HCT116 (cell line): ENCODE measurements around the gene MAP3K8. TPM values are rescaled to one million over a fixed set of nuclear protein-coding genes. Genes with fewer than 3 reads are reported as not detected.

ENCODE experiments used
- ATAC-seq: fragments of 200-7000 bp; cut with Tn5 transposase; 2 replicates; pipeline ENCODE4 v1.9.1; 2020; ENCODE audit warnings: mild to moderate bottlenecking, moderate library complexity
- BruUV-seq: library from RNA; stranded (reverse); fragments of 400-500 nt; replicated peaks from 2 replicates; lab custom pipeline; 2021; lab: Mats Ljungman, UMichigan
- CTCF ChIA-PET: fragments of 300-600 bp; sonication (Branson Sonifier 250); formaldehyde crosslinking; loops from one replicate; lab custom pipeline; 2021; ENCODE audit warnings: antibody characterized with exemption; lab: Charles Lee
- POLR2A ChIA-PET: fragments of 300-600, 350-600 bp; sonication (Branson Sonifier 250); formaldehyde crosslinking; loops from one replicate; lab custom pipeline; 2021; ENCODE audit warnings: antibody characterized with exemption; lab: Charles Lee
- RAD21 ChIA-PET, 2 experiments: fragments of 300-600 bp; sonication (Branson Sonifier 250); formaldehyde crosslinking; loops; one replicate each; lab custom pipeline; 2023; ENCODE audit warnings: low total read pairs in 2 of 2; ENCODE audit not compliant: uncharacterized antibody in 2 of 2, unreplicated experiment in 2 of 2, low non-redundant PET in 1 of 2; lab: Charles Lee
- DNase-seq: peaks from one replicate; pipeline ENCODE4 v3.0.0-alpha.2; 2010; ENCODE audit warnings: low read depth, low spot score
- H2AFZ ChIP-seq: fragments of 200-600 bp; shearing (Covaris generic), sonication (generic); 2 replicates; pipeline ENCODE4 v1.6.1; 2017; ENCODE audit warnings: low read depth, mixed run types, mixed read lengths, antibody characterized with exemption, low read length; ENCODE audit not compliant: poor library complexity, severe bottlenecking
- H3K27ac ChIP-seq: 2 replicates; pipeline ENCODE4 v1.5.1; 2012; ENCODE audit warnings: low read depth, low read length
- H3K27me3 ChIP-seq: fragments of 200-600 bp; sonication (generic); 2 replicates; pipeline ENCODE4 v1.6.1; 2016; ENCODE audit warnings: mixed run types, low read length, mixed read lengths; ENCODE audit not compliant: insufficient read depth
- H3K36me3 ChIP-seq, 2 experiments: fragments of 200-500 bp in 1 of 2; fragments of 200-600 bp in 1 of 2; sonication (Bioruptor generic) in 1 of 2; sonication (generic) in 1 of 2; 2 replicates each; pipeline versions ENCODE4 v1.5.1 to v1.6.1; 2014 to 2016; ENCODE audit warnings: low read length in 2 of 2, inconsistent platforms in 1 of 2, mixed read lengths in 1 of 2, mixed run types in 1 of 2; ENCODE audit not compliant: insufficient read depth in 2 of 2, control insufficient read depth in 1 of 2
- H3K4me1 ChIP-seq, 2 experiments: fragments of 200-600 bp in 1 of 2; sonication (generic) in 1 of 2; 2 replicates each; pipeline versions ENCODE4 v1.5.1 to v1.6.1; 2012 to 2017; ENCODE audit warnings: low read length in 2 of 2, inconsistent platforms in 1 of 2, mild to moderate bottlenecking in 1 of 2, mixed read lengths in 1 of 2, mixed run types in 1 of 2, moderate library complexity in 1 of 2; ENCODE audit not compliant: insufficient read depth in 2 of 2, control insufficient read depth in 1 of 2
- H3K4me2 ChIP-seq: fragments of 200-600 bp; sonication (generic); 2 replicates; pipeline ENCODE4 v1.6.1; 2017; ENCODE audit warnings: mixed run types, low read length, mixed read lengths
- H3K4me3 ChIP-seq, 2 experiments: fragments of 200-600 bp in 1 of 2; sonication (generic) in 1 of 2; replicated peaks in 1 of 2; 2 replicates each; pipeline ENCODE4 v1.5.1; 2011 to 2016; ENCODE audit warnings: low read length in 2 of 2, control low read depth in 1 of 2, low read depth in 1 of 2, mild to moderate bottlenecking in 1 of 2, mixed read lengths in 1 of 2, mixed run types in 1 of 2
- H3K79me2 ChIP-seq: fragments of 200-600 bp; sonication (generic); 2 replicates; pipeline ENCODE4 v1.6.1; 2017; ENCODE audit warnings: mild to moderate bottlenecking, mixed run types, low read length, moderate library complexity, mixed read lengths; ENCODE audit not compliant: insufficient read depth
- H3K9ac ChIP-seq: fragments of 200-600 bp; sonication (generic); 2 replicates; pipeline ENCODE4 v1.6.1; 2016; ENCODE audit warnings: low read length, mixed read lengths
- H3K9me2 ChIP-seq: fragments of 200-600 bp; sonication (generic), shearing (Covaris generic); 2 replicates; pipeline ENCODE4 v1.6.1; 2017; ENCODE audit warnings: mixed run types, mild to moderate bottlenecking, moderate library complexity; ENCODE audit not compliant: insufficient read depth
- H3K9me3 ChIP-seq, 2 experiments: fragments of 200-500 bp in 1 of 2; fragments of 200-600 bp in 1 of 2; sonication (Bioruptor generic) in 1 of 2; sonication (generic) in 1 of 2; 2 replicates each; pipeline ENCODE4 v1.6.1; 2014 to 2017; ENCODE audit warnings: low read length in 2 of 2, mixed read lengths in 2 of 2, inconsistent platforms in 1 of 2, low read depth in 1 of 2, mild to moderate bottlenecking in 1 of 2, mixed run types in 1 of 2, moderate library complexity in 1 of 2; ENCODE audit not compliant: control insufficient read depth in 1 of 2, insufficient read depth in 1 of 2
- H4K20me1 ChIP-seq: fragments of 200-600 bp; sonication (generic), shearing (Covaris generic); 2 replicates; pipeline ENCODE4 v1.6.1; 2017; ENCODE audit warnings: mixed run types, mild to moderate bottlenecking, moderate library complexity; ENCODE audit not compliant: insufficient read depth
- ATF3 ChIP-seq: IDR thresholded peaks from 2 replicates; pipeline ENCODE4 v1.6.1; 2012
- CEBPB ChIP-seq: IDR thresholded peaks from 2 replicates; pipeline ENCODE4 v1.6.1; 2012; ENCODE audit warnings: low read depth
- EGR1 ChIP-seq: IDR thresholded peaks from 2 replicates; pipeline ENCODE4 v1.6.1; 2012; ENCODE audit warnings: low read depth
- ELF1 ChIP-seq: IDR thresholded peaks from 2 replicates; pipeline ENCODE4 v1.6.1; 2012; ENCODE audit warnings: low read depth, borderline replicate concordance
- EZH2phosphoT487 ChIP-seq: fragments of 200-600 bp; IDR thresholded peaks from 2 replicates; pipeline ENCODE4 v1.6.1; 2018; ENCODE audit warnings: antibody characterized with exemption, borderline replicate concordance
- JUND ChIP-seq: IDR thresholded peaks from 2 replicates; pipeline ENCODE4 v1.6.1; 2012
- POLR2A ChIP-seq: IDR thresholded peaks from 2 replicates; pipeline ENCODE4 v1.7.0; 2011; ENCODE audit warnings: borderline replicate concordance; ENCODE audit not compliant: insufficient read depth, insufficient read length; ENCODE audit errors: extremely low read depth
- POLR2AphosphoS5 ChIP-seq: IDR thresholded peaks from 2 replicates; pipeline ENCODE4 v1.6.1; 2011; ENCODE audit warnings: mild to moderate bottlenecking, low read depth, low read length, moderate library complexity
- RAD21 ChIP-seq: IDR thresholded peaks from 2 replicates; pipeline ENCODE4 v1.6.1; 2012; ENCODE audit warnings: low read depth, mild to moderate bottlenecking
- SP1 ChIP-seq: IDR thresholded peaks from 2 replicates; pipeline ENCODE4 v1.6.1; 2012; ENCODE audit warnings: low read depth
- TCF7L2 ChIP-seq: IDR thresholded peaks from 2 replicates; pipeline ENCODE4 v1.7.0; 2011; ENCODE audit warnings: borderline replicate concordance, inconsistent platforms; ENCODE audit not compliant: insufficient read depth, insufficient read length; ENCODE audit errors: extremely low read depth
- YY1 ChIP-seq: IDR thresholded peaks from 2 replicates; pipeline ENCODE4 v1.6.1; 2011; ENCODE audit warnings: low read length, low read depth, moderate library complexity, mild to moderate bottlenecking; ENCODE audit not compliant: insufficient replicate concordance; ENCODE audit errors: extremely low read depth
- ZBTB33 ChIP-seq: IDR thresholded peaks from 2 replicates; pipeline ENCODE4 v1.6.1; 2011; ENCODE audit warnings: mild to moderate bottlenecking, low read length, moderate library complexity; ENCODE audit not compliant: insufficient replicate concordance; ENCODE audit errors: extremely low read depth
- ZFX ChIP-seq: fragments of 450-650 bp; IDR thresholded peaks from 2 replicates; pipeline ENCODE4 v1.6.1; 2017
- ZNF274 ChIP-seq: fragments of 200-500 bp; sonication (Bioruptor generic); IDR thresholded peaks from 2 replicates; pipeline ENCODE4 v1.6.1; 2014; ENCODE audit warnings: mild to moderate bottlenecking, low read depth, low read length, inconsistent platforms
- intact Hi-C: fragments of 100-400 bp; cut with micrococcal nuclease; formaldehyde crosslinking; loops from 2 replicates; pipeline ENCODE4 v1.10.0; 2022
- total RNA-seq: library from RNA; stranded (reverse); gene quantifications from one replicate; pipeline ENCODE4 v1.2.1, GENCODE V29; 2021; ENCODE audit not compliant: unreplicated experiment
- TF ChIP-seq, protein P1 (sequence below): IDR thresholded peaks from 2 replicates; pipeline ENCODE4 v1.6.1; 2012
- TF ChIP-seq, protein P2 (sequence below): IDR thresholded peaks from 2 replicates; pipeline ENCODE4 v1.6.1; 2012; ENCODE audit warnings: low read depth

The MAP3K8 gene
- total RNA-seq, 1 experiment from 2014 or later = 4.5 TPM

GRCh38 chr10:30404540-30404939 is 29.4 kb upstream of the MAP3K8 start:
- no peak overlapping the region for H2AFZ ChIP-seq
- no peak for DNase-seq
- no peak for ATAC-seq
- BruUV-seq = no TSS peak
- no peak overlapping the region for H3K4me2 ChIP-seq
- no peaks in the 10 kb centered on the region for H3K4me1 ChIP-seq
- H3K36me3 ChIP-seq = no peaks in the 10 kb centered on the region
- no peak for TF ChIP-seq JUND
- TF ChIP-seq, protein P1, sequence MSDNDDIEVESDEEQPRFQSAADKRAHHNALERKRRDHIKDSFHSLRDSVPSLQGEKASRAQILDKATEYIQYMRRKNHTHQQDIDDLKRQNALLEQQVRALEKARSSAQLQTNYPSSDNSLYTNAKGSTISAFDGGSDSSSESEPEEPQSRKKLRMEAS = no peak
- TF ChIP-seq ZBTB33 = no peak
- TF ChIP-seq ATF3 = no peak
- no peak for TF ChIP-seq POLR2A
- no peak for TF ChIP-seq EGR1
- TF ChIP-seq YY1 = no peak
- TF ChIP-seq, protein P2, sequence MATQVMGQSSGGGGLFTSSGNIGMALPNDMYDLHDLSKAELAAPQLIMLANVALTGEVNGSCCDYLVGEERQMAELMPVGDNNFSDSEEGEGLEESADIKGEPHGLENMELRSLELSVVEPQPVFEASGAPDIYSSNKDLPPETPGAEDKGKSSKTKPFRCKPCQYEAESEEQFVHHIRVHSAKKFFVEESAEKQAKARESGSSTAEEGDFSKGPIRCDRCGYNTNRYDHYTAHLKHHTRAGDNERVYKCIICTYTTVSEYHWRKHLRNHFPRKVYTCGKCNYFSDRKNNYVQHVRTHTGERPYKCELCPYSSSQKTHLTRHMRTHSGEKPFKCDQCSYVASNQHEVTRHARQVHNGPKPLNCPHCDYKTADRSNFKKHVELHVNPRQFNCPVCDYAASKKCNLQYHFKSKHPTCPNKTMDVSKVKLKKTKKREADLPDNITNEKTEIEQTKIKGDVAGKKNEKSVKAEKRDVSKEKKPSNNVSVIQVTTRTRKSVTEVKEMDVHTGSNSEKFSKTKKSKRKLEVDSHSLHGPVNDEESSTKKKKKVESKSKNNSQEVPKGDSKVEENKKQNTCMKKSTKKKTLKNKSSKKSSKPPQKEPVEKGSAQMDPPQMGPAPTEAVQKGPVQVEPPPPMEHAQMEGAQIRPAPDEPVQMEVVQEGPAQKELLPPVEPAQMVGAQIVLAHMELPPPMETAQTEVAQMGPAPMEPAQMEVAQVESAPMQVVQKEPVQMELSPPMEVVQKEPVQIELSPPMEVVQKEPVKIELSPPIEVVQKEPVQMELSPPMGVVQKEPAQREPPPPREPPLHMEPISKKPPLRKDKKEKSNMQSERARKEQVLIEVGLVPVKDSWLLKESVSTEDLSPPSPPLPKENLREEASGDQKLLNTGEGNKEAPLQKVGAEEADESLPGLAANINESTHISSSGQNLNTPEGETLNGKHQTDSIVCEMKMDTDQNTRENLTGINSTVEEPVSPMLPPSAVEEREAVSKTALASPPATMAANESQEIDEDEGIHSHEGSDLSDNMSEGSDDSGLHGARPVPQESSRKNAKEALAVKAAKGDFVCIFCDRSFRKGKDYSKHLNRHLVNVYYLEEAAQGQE = no peak
- TF ChIP-seq ZFX = no peak
- no peak for TF ChIP-seq ZNF274
- TF ChIP-seq EZH2phosphoT487 = no peak
- TF ChIP-seq ELF1 = no peak
- TF ChIP-seq RAD21 = no peak
- TF ChIP-seq POLR2AphosphoS5 = no peak
- TF ChIP-seq TCF7L2 = no peak
- TF ChIP-seq SP1 = no peak
- TF ChIP-seq CEBPB = no peak
- RAD21 ChIA-PET = no interaction called here
- CTCF ChIA-PET = no interaction called here
- no peak overlapping the region for H3K27ac ChIP-seq
- POLR2A ChIA-PET = no interaction called here
- intact Hi-C loops = no loop called here
- no peaks in the 10 kb centered on the region for H3K79me2 ChIP-seq
- no peak overlapping the region for H3K4me3 ChIP-seq
- no peaks in the 10 kb centered on the region; a peak in 1 of 4 replicates for H3K9me3 ChIP-seq
- no peak overlapping the region for H3K9ac ChIP-seq
- no peaks in the 10 kb centered on the region for H3K27me3 ChIP-seq
- H4K20me1 ChIP-seq = no peaks in the 10 kb centered on the region
- H3K9me2 ChIP-seq = no peaks in the 10 kb centered on the region
